ENCODE data around the gene ST3GAL5. TPM values are rescaled to one million over a fixed set of nuclear protein-coding genes. Genes with fewer than 3 reads are reported as not detected.

Gene ST3GAL5
- total and polyA plus RNA-seq, 2 donors (not counting 1 experiment from before 2014, with no cell fraction given), result 6.2 to 10.9 TPM

- Histone ChIP-seq H3K27me3 (ENCODE audit: control insufficient read depth, insufficient read depth, low read length) (peaks cover 2% of the 10 kb centered on the region), H2AFZ (ENCODE audit: low read length) (no peak overlapping the region), H3K9ac (ENCODE audit: insufficient read depth, low read length) (no peak overlapping the region), H3K9me3 (ENCODE audit: control insufficient read depth, insufficient read depth, low read depth, low read length) (no peaks in the 10 kb centered on the region), H3K4me3 (replicated peaks in 1 of 4; ENCODE audit: control extremely low read depth in 1 of 4, insufficient read depth in 1 of 4, low read depth in 3 of 4, low read length in 4 of 4) (no peak overlapping the region), H3K4me2 (ENCODE audit: extremely low read depth, insufficient read depth, low read length) (no peak overlapping the region), H3K79me2 (ENCODE audit: control insufficient read depth, insufficient read depth, low read length) (no peaks in the 10 kb centered on the region), H3K27ac (ENCODE audit: insufficient read depth, low read length) (no peak overlapping the region), H3K4me1 (ENCODE audit: control insufficient read depth, extremely low read depth, insufficient read depth, low read length) (no peaks in the 10 kb centered on the region), H4K20me1 (ENCODE audit: control insufficient read depth, extremely low read depth, insufficient read depth, low read length) (no peaks in the 10 kb centered on the region), H3K36me3 (ENCODE audit: control insufficient read depth, insufficient read depth, low read length) (no peaks in the 10 kb centered on the region)
- no peak for DNase-seq (ENCODE audit: low read depth in 2 of 2)
- TF ChIP-seq, protein P1, sequence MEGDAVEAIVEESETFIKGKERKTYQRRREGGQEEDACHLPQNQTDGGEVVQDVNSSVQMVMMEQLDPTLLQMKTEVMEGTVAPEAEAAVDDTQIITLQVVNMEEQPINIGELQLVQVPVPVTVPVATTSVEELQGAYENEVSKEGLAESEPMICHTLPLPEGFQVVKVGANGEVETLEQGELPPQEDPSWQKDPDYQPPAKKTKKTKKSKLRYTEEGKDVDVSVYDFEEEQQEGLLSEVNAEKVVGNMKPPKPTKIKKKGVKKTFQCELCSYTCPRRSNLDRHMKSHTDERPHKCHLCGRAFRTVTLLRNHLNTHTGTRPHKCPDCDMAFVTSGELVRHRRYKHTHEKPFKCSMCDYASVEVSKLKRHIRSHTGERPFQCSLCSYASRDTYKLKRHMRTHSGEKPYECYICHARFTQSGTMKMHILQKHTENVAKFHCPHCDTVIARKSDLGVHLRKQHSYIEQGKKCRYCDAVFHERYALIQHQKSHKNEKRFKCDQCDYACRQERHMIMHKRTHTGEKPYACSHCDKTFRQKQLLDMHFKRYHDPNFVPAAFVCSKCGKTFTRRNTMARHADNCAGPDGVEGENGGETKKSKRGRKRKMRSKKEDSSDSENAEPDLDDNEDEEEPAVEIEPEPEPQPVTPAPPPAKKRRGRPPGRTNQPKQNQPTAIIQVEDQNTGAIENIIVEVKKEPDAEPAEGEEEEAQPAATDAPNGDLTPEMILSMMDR (conservative IDR thresholded peaks at IDR 0.05 in 1 of 2, IDR thresholded peaks at IDR 0.05 in 1 of 2; ENCODE audit: low read depth in 1 of 2, low read length in 2 of 2), result no peak
- no peak for TF ChIP-seq EZH2 (IDR thresholded peaks at IDR 0.05; ENCODE audit: low read length, missing control alignments)
These were observed 66.0 kb downstream of the ST3GAL5 start for GRCh38 chr2:85822766-85823165.

DNA sequence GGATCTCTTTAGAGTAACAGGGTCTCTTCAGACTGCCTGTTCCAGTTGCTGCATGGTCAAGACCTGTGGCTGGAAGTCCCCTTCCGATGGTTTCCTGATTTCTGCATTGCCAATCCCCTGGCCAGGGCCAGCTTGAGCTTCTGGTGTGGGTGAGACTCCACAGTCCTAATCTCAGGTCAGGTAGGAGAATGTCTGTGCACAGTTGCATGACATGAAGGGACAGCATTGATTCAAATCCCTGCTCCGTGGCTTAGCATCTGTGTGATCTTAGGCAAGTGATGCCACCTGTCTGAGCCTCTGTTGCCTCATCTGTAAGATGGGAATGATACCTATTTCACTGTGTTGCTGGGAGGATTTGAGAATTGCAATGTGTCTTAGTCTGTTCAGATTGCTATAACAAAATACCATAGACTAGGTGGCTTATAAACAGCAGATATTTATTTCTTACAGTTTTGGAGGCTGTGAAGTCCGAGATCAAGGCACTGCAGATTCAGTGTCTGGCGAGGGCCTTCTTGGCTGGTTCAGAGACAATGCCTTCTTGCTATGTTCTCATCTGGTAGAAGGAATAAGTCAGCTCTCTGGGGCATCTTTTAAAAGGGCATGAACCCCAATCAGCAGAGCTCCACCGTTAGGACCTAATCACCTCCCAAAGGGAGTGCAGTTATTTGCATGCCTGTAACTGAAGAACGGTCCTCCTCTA, 68.8 kb downstream of the ST3GAL5 start:
- H2AFZ ChIP-seq (ENCODE audit: low read length), result no peak overlapping the region

DNA sequence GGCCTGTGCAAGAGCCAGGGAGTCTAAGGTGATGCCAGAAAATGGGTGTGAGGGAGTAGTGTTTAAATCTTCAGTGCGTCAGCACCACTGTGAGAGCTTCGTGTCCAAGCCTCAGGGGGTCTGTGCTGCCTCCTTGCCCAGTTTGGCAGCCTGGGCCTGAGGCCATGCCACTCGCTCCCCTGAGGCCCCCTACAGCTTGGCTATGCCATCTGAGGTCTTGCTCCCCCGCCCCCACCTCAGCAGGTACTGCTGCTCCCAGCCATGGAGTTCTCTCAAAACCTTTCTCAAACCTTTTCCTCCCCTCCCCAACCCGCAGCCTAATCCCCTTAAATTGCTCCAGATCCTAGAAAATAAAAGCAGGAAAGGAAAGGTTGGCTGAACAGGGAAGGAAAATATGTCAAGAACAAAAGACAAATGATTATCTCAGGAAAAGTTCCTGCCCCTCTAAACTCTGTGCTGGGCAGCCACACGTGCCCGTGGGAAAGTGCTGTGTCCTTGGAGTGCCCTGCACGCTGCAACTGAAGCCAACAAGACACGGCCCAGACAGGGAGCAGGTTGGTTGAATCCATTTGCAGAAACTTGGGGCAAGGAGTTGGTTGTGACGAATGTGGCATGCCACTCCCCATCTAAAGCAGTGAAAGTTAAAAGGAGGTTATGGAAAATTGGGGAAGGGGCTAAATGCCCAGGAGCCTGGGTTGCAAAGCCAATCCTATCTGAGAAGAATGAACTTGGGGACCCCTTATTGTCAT, 73.8 kb downstream of the ST3GAL5 start:
- H3K9ac ChIP-seq (ENCODE audit: insufficient read depth, low read length), result no peak overlapping the region
- DNase-seq (ENCODE audit: low read depth in 2 of 2), result no peak

More for the DNA sequence above, 68.8 kb downstream of the ST3GAL5 start:
- Histone ChIP-seq H3K27ac (ENCODE audit: insufficient read depth, low read length) (no peak overlapping the region), H4K20me1 (ENCODE audit: control insufficient read depth, extremely low read depth, insufficient read depth, low read length) (no peaks in the 10 kb centered on the region), H3K36me3 (ENCODE audit: control insufficient read depth, insufficient read depth, low read length) (no peaks in the 10 kb centered on the region), H3K4me3 (replicated peaks in 1 of 4; ENCODE audit: control extremely low read depth in 1 of 4, insufficient read depth in 1 of 4, low read depth in 3 of 4, low read length in 4 of 4) (no peak overlapping the region), H3K27me3 (ENCODE audit: control insufficient read depth, insufficient read depth, low read length) (peaks cover 2% of the 10 kb centered on the region), H3K9ac (ENCODE audit: insufficient read depth, low read length) (no peak overlapping the region), H3K9me3 (ENCODE audit: control insufficient read depth, insufficient read depth, low read depth, low read length) (no peaks in the 10 kb centered on the region), H3K4me1 (ENCODE audit: control insufficient read depth, extremely low read depth, insufficient read depth, low read length) (no peaks in the 10 kb centered on the region), H3K4me2 (ENCODE audit: extremely low read depth, insufficient read depth, low read length) (no peak overlapping the region), H3K79me2 (ENCODE audit: control insufficient read depth, insufficient read depth, low read length) (no peaks in the 10 kb centered on the region)
- no peak for DNase-seq (ENCODE audit: low read depth in 2 of 2)
- TF ChIP-seq, protein P1 (conservative IDR thresholded peaks at IDR 0.05 in 1 of 2, IDR thresholded peaks at IDR 0.05 in 1 of 2; ENCODE audit: low read depth in 1 of 2, low read length in 2 of 2), result no peak
- no peak for TF ChIP-seq EZH2 (IDR thresholded peaks at IDR 0.05; ENCODE audit: low read length, missing control alignments)

More for the DNA sequence above, 73.8 kb downstream of the ST3GAL5 start:
- Histone ChIP-seq H3K36me3 (ENCODE audit: control insufficient read depth, insufficient read depth, low read length) (no peaks in the 10 kb centered on the region), H3K79me2 (ENCODE audit: control insufficient read depth, insufficient read depth, low read length) (no peaks in the 10 kb centered on the region), H3K4me1 (ENCODE audit: control insufficient read depth, extremely low read depth, insufficient read depth, low read length) (peaks cover 2% of the 10 kb centered on the region), H3K27ac (ENCODE audit: insufficient read depth, low read length) (no peak overlapping the region), H4K20me1 (ENCODE audit: control insufficient read depth, extremely low read depth, insufficient read depth, low read length) (no peaks in the 10 kb centered on the region), H3K27me3 (ENCODE audit: control insufficient read depth, insufficient read depth, low read length) (no peaks in the 10 kb centered on the region), H2AFZ (ENCODE audit: low read length) (no peak overlapping the region), H3K9me3 (ENCODE audit: control insufficient read depth, insufficient read depth, low read depth, low read length) (no peaks in the 10 kb centered on the region), H3K4me3 (replicated peaks in 1 of 4; ENCODE audit: control extremely low read depth in 1 of 4, insufficient read depth in 1 of 4, low read depth in 3 of 4, low read length in 4 of 4) (no peak overlapping the region), H3K4me2 (ENCODE audit: extremely low read depth, insufficient read depth, low read length) (no peak overlapping the region)
- no peak for TF ChIP-seq EZH2 (IDR thresholded peaks at IDR 0.05; ENCODE audit: low read length, missing control alignments)
- TF ChIP-seq, protein P1 (conservative IDR thresholded peaks at IDR 0.05 in 1 of 2, IDR thresholded peaks at IDR 0.05 in 1 of 2; ENCODE audit: low read depth in 1 of 2, low read length in 2 of 2), result no peak

All from fibroblast of lung (primary cell).